Lung (tissue), 12 donors: ENCODE data around the gene DAGLA. TPM values are rescaled to one million over a fixed set of nuclear protein-coding genes. Genes with fewer than 3 reads are reported as not detected.

Source experiments
- ATAC-seq: fragments of 200-7000 bp; cut with Tn5 transposase; one replicate; pipeline ENCODE4 v1.9.1; 2020; ENCODE audit warnings: moderate number of reproducible peaks; ENCODE audit not compliant: insufficient read depth, low FRiP score
- DNase-seq, 3 donors: peaks; one replicate each; pipeline ENCODE4 v3.0.0-alpha.2; 2013 to 2017
- H3K27ac ChIP-seq, 2 donors: one replicate each; pipeline ENCODE4 v1.5.1; 2013; ENCODE audit warnings: mild to moderate bottlenecking in 2 of 2, moderate library complexity in 2 of 2, control low read depth in 1 of 2, inconsistent platforms in 1 of 2, low read depth in 1 of 2, low read length in 1 of 2
- H3K27me3 ChIP-seq, 3 donors: one replicate each; pipeline ENCODE4 v1.5.1; 2013; ENCODE audit warnings: low read length in 2 of 3; ENCODE audit not compliant: control insufficient read depth in 3 of 3, insufficient read depth in 3 of 3
- H3K36me3 ChIP-seq, 4 donors: one replicate each; pipeline ENCODE4 v1.5.1; 2013; ENCODE audit warnings: low read length in 4 of 4, mild to moderate bottlenecking in 1 of 4, moderate library complexity in 1 of 4; ENCODE audit not compliant: control insufficient read depth in 4 of 4, insufficient read depth in 4 of 4
- H3K4me1 ChIP-seq, 5 donors: one replicate each; pipeline ENCODE4 v1.5.1; 2013; ENCODE audit warnings: low read length in 5 of 5, mild to moderate bottlenecking in 2 of 5, moderate library complexity in 1 of 5; ENCODE audit not compliant: control insufficient read depth in 5 of 5, insufficient read depth in 5 of 5
- H3K4me3 ChIP-seq: one replicate; pipeline ENCODE4 v1.5.1; 2013; ENCODE audit warnings: mild to moderate bottlenecking, control low read depth, moderate library complexity
- H3K9ac ChIP-seq, 2 donors: one replicate each; pipeline ENCODE4 v1.5.1; 2013; ENCODE audit warnings: low read length in 2 of 2, control low read depth in 1 of 2; ENCODE audit not compliant: insufficient read depth in 1 of 2
- H3K9me3 ChIP-seq, 4 donors: one replicate each; pipeline ENCODE4 v1.5.1; 2013; ENCODE audit warnings: low read length in 3 of 4, mild to moderate bottlenecking in 1 of 4, moderate library complexity in 1 of 4; ENCODE audit not compliant: control insufficient read depth in 4 of 4, insufficient read depth in 3 of 4
- WGBS, 2 donors: extraction: QIAGEN DNeasy Blood & Tissue Kit; methylation state at CpG; one replicate each; pipeline ENCODE4 v1.1.7; 2013; 5-methylcytosine and 5-hydroxymethylcytosine counted together
- polyA plus RNA-seq, 2 donors: library from polyadenylated mRNA; stranded (reverse); fragments of 200-250 nt; gene quantifications; one replicate each; pipeline ENCODE4 v1.2.1, GENCODE V29; 2013
- total RNA-seq, 2 donors: library from RNA; depleted of rRNA in 1 of 2; stranded (reverse); fragments of >200 nt in 1 of 2; gene quantifications; one replicate each; pipeline ENCODE4 v1.2.1, GENCODE V29; 2014 to 2021
- TF ChIP-seq, protein P1 (sequence below): IDR thresholded peaks from 2 replicates; pipeline ENCODE4 v1.5.1; 2012; ENCODE audit warnings: mild to moderate bottlenecking; ENCODE audit errors: control extremely low read depth, extremely low read depth
- donor health status: control.
- donor health status: control.
- donor health status: Bipolar disorder and iron deficiency.
- donor health status: healthy.
- donor health status: DM: yes; HTN: yes; CAD: no.

DAGLA gene
- total and polyA plus RNA-seq, 4 donors, result 1.5 to 7.5 (median 2.9) TPM

DNA sequence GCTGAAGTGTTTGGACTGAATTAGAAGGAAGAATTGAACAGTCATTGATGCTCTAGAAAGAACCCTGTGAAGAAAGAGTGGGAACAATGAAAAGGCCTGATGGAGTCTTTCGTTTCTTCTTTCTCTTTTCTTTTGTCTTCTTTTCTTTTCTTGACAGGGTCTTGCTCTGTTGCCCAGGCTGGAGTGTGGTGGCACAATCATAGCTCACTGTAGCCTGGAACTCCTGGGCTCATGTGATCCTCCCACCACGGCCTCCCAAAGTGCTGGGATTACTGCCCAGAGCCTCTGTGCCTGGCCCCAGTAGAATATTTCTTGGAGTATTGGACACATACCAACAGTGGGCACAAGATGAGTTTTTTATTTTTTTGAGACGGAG, 113.6 kb downstream of the DAGLA start:
- no peaks in the 10 kb centered on the region for H3K27me3 ChIP-seq
- no peak overlapping the region for H3K4me3 ChIP-seq
- no peaks in the 10 kb centered on the region for H3K9me3 ChIP-seq
- H3K36me3 ChIP-seq, result peaks cover 5 to 24% (median 15%) of the 10 kb centered on the region in 4 donors
- TF ChIP-seq, protein P1, sequence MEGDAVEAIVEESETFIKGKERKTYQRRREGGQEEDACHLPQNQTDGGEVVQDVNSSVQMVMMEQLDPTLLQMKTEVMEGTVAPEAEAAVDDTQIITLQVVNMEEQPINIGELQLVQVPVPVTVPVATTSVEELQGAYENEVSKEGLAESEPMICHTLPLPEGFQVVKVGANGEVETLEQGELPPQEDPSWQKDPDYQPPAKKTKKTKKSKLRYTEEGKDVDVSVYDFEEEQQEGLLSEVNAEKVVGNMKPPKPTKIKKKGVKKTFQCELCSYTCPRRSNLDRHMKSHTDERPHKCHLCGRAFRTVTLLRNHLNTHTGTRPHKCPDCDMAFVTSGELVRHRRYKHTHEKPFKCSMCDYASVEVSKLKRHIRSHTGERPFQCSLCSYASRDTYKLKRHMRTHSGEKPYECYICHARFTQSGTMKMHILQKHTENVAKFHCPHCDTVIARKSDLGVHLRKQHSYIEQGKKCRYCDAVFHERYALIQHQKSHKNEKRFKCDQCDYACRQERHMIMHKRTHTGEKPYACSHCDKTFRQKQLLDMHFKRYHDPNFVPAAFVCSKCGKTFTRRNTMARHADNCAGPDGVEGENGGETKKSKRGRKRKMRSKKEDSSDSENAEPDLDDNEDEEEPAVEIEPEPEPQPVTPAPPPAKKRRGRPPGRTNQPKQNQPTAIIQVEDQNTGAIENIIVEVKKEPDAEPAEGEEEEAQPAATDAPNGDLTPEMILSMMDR, result no peak
- DNase-seq, result no peak
- H3K27ac ChIP-seq, result no peak overlapping the region
- H3K4me1 ChIP-seq, result peaks cover 0 to 26% (median 3%) of the 10 kb centered on the region in 5 donors
- H3K9ac ChIP-seq, result no peak overlapping the region
- 69 to 71% methylated on average over 3 of the region's 3 CpGs for WGBS, 2 donors
- ATAC-seq, result no peak

GRCh38 chr11:61794579-61794978, 114.4 kb downstream of the DAGLA start:
- Histone ChIP-seq H3K9me3 (no peaks in the 10 kb centered on the region), H3K9ac (no peak overlapping the region), H3K4me3 (no peak overlapping the region), H3K36me3 (peaks cover 0 to 17% (median 9%) of the 10 kb centered on the region in 4 donors), H3K27ac (no peak overlapping the region), H3K4me1 (peaks cover 0 to 26% (median 3%) of the 10 kb centered on the region in 5 donors), H3K27me3 (no peaks in the 10 kb centered on the region)
- DNase-seq (no peak), ATAC-seq (no peak)
- WGBS, 2 donors, result 90 to 93% methylated on average over 4 of the region's 4 CpGs
- TF ChIP-seq, protein P1, result no peak

DNA sequence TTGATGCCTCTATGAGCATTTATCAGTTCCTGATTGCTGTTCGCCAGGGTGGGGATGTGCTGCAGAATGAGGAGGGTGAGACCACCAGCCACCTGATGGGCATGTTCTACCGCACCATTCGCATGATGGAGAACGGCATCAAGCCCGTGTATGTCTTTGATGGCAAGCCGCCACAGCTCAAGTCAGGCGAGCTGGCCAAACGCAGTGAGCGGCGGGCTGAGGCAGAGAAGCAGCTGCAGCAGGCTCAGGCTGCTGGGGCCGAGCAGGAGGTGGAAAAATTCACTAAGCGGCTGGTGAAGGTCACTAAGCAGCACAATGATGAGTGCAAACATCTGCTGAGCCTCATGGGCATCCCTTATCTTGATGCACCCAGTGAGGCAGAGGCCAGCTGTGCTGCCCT, 115.3 kb downstream of the DAGLA start:
- Histone ChIP-seq H3K4me3 (no peak overlapping the region), H3K36me3 (peaks cover 0 to 9% (median under 1%) of the 10 kb centered on the region in 4 donors), H3K27me3 (no peaks in the 10 kb centered on the region), H3K4me1 (peaks cover 0 to 26% (median 3%) of the 10 kb centered on the region in 5 donors), H3K9ac (no peak overlapping the region), H3K9me3 (no peaks in the 10 kb centered on the region), H3K27ac (no peak overlapping the region)
- 91 to 95% methylated on average over 12 of the region's 12 CpGs for WGBS, 2 donors
- no peak for DNase-seq
- ATAC-seq, result no peak
- TF ChIP-seq, protein P1, result no peak
